Lower leg skin (tissue), 4 donors: ENCODE measurements around the gene GTF2IRD1. TPM values are rescaled to one million over a fixed set of nuclear protein-coding genes. Genes with fewer than 3 reads are reported as not detected.

Experiments
- DNase-seq, 2 donors: peaks; one replicate each; pipeline ENCODE4 v3.0.0-alpha.2; 2019; ENCODE audit warnings: low spot score in 2 of 2
- H3K4me3 ChIP-seq: fragments of 200-600 bp; sonication (generic); 2 replicates; pipeline ENCODE4 v1.5.1; 2017; ENCODE audit warnings: mild to moderate bottlenecking, low read depth; ENCODE audit not compliant: poor library complexity, severe bottlenecking
- CTCF ChIP-seq, 3 donors: fragments of 450-650 bp; IDR thresholded peaks; one replicate each; pipeline ENCODE4 v1.5.1; 2016; ENCODE audit warnings: antibody characterized with exemption in 3 of 3, mild to moderate bottlenecking in 3 of 3, moderate library complexity in 2 of 3
- POLR2A ChIP-seq, 2 donors: fragments of 450-650 bp; IDR thresholded peaks; one replicate each; pipeline ENCODE4 v1.6.1; 2016 to 2017; ENCODE audit warnings: antibody characterized with exemption in 2 of 2, mild to moderate bottlenecking in 1 of 2, moderate library complexity in 1 of 2
- WGBS, 2 donors: methylation state at CpG; one replicate each; pipeline ENCODE4 v1.1.5; 2018; 5-methylcytosine and 5-hydroxymethylcytosine counted together
- intact Hi-C: fragments of 100-400 bp; cut with DNase I; formaldehyde crosslinking; loops from one replicate; pipeline ENCODE4 v1.15.0; 2023; ENCODE audit warnings: low total_unique reads
- total RNA-seq, 4 donors: library from RNA; depleted of rRNA; stranded (reverse); fragments of >200 nt; gene quantifications; one replicate each; pipeline ENCODE4 v1.1.0, GENCODE V29; 2016

The GTF2IRD1 gene
- total RNA-seq, 4 donors from 2014 or later, result 28.5 to 49.9 (median 43.2) TPM

DNA sequence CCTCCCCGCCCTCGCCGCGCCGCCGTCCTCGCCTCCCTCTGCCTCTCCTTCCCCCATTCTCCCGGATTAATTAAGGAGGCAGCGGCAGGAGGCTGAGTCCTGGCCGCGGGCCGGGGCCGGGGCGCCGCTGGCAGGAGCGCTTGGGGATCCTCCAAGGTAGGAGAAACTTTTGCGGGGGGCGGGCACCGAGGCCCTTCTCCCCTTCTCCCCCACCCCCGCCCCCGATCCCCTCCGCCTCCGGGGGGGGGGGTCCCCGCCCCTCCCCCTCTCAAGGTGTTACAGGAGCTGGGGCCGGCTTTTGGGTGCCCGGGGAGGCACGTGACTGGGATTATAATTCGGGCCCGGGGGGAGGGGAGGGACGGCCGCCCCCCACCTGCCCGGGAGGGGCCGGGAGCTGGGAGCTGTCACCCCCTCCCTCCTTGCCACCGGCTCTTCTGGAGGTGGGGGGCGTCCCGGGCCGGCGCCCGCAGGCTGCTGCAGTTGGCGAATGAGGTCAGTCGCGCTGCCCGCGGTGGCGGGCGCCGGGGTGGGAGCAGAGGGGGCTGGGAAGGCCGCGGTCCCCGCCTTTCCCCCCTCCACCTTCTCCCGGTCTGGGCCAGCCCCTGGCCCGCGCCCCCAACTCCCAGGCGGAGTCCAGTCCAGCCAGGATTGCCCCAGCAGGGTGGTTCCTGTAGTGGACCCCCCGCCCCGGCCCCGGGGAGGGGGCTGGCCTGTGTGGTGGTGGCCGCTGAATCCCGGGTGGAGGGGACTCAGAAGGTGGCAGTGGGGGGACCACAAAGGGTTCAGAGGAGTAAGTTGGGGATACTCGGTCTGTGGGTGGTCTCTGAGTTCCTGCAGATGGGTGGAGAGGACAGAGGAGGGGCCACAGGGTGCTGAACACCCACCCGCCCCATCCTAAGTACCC is 567 bp downstream of the GTF2IRD1 start:
- peak overlapping the region; percentile 33 for H3K4me3 ChIP-seq
- DNase-seq, result no peak
- TF ChIP-seq POLR2A (IDR thresholded peaks at IDR 0.05), result no peak
- no peak for TF ChIP-seq CTCF (IDR thresholded peaks at IDR 0.05)
- intact Hi-C loops, result no loop called here
- 6 to 10% methylated on average over 16 to 43 of the region's 61 CpGs for WGBS, 2 donors

- intact Hi-C loops, result no loop called here
- H3K4me3 ChIP-seq, result no peak overlapping the region
- no peak for TF ChIP-seq CTCF (IDR thresholded peaks at IDR 0.05)
- no peak for TF ChIP-seq POLR2A (IDR thresholded peaks at IDR 0.05)
- WGBS, 2 donors, result 59 to 71% methylated on average over 10 to 11 of the region's 11 CpGs
- no peak for DNase-seq
These were observed 1.2 kb downstream of the GTF2IRD1 start for GRCh38 chr7:74454925-74455288.

DNA sequence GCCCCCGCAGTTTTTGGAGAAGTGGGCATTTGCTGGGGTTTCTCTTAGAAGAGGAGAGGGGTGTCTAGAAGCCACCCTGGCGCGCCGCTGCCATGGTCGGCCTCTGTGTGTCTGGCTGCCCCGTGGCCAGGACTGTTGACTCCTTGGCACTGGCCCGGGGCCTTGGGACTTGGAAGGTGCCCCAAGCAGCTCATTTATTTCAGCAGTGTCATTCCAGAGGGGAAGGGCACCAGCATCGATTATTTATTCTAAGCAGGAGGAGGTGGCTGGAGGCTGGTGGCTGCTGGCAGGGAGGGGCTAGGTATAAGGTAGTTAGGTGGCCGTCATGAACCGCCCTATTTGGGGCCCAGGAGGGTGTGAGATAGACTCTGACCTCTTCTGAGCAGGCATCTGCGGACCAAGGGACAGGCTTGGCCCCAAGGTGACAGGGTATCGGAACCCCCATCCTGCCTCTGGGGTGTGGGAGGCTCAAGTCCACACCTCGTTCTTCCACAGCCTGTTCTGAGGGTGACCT is 1.6 kb downstream of the GTF2IRD1 start:
- 62 to 71% methylated on average over 13 of the region's 13 CpGs for WGBS, 2 donors
- no peak for TF ChIP-seq POLR2A (IDR thresholded peaks at IDR 0.05)
- no peak for TF ChIP-seq CTCF (IDR thresholded peaks at IDR 0.05)
- H3K4me3 ChIP-seq, result no peak overlapping the region
- intact Hi-C loops, result no loop called here
- DNase-seq, result no peak

GRCh38 chr7:74455928-74456327 is 2.2 kb downstream of the GTF2IRD1 start:
- intact Hi-C loops, result no loop called here
- TF ChIP-seq POLR2A (IDR thresholded peaks at IDR 0.05) (no peak), CTCF (IDR thresholded peaks at IDR 0.05) (no peak)
- no peak for DNase-seq
- H3K4me3 ChIP-seq, result no peak overlapping the region
- whole genome bisulfite sequencing, 2 donors, result 63 to 70% methylated on average over 5 to 6 of the region's 6 CpGs

GRCh38 chr7:74457007-74457406 is 3.3 kb downstream of the GTF2IRD1 start:
- 89% methylated on average over 5 of the region's 5 CpGs for WGBS, 2 donors
- no peak for TF ChIP-seq POLR2A (IDR thresholded peaks at IDR 0.05)
- TF ChIP-seq CTCF (IDR thresholded peaks at IDR 0.05), result no peak
- no peak overlapping the region for H3K4me3 ChIP-seq
- no peak for DNase-seq
- intact Hi-C loops, result no loop called here
